ENCODE results near the gene C2orf81.
"Not testable (repeated sequence)": the region's sequence is repeated elsewhere in the genome, so short reads cannot be mapped to it uniquely, and the experiment has no call there.

The C2orf81 gene

GRCh38 chr2:74423231-74424095 is 2.0 kb upstream of the C2orf81 start:
- no peak for DNase-seq (ENCODE audit: low spot score)

- not testable (repeated sequence) for DNase-seq (ENCODE audit: low spot score)
Measured at GRCh38 chr2:74420443-74421103, 846 bp downstream of the C2orf81 start.

- no peak for DNase-seq (ENCODE audit: low spot score)
Measured at GRCh38 chr2:74420006-74420405, 1.4 kb downstream of the C2orf81 start.

- DNase-seq (ENCODE audit: low spot score): no peak
Measured at GRCh38 chr2:74419345-74419744, 2.1 kb downstream of the C2orf81 start.

GRCh38 chr2:74418312-74418711 is 3.1 kb downstream of the C2orf81 start:
- DNase-seq (ENCODE audit: low spot score): no peak

GRCh38 chr2:74417763-74418162 is 3.7 kb downstream of the C2orf81 start:
- DNase-seq (ENCODE audit: low spot score): no peak

GRCh38 chr2:74417197-74417596 is 4.2 kb downstream of the C2orf81 start:
- no peak for DNase-seq (ENCODE audit: low spot score)

- no peak for DNase-seq (ENCODE audit: low spot score)
Measured at GRCh38 chr2:74416778-74417177, 4.6 kb downstream of the C2orf81 start.

- no peak for DNase-seq (ENCODE audit: low spot score)
Measured at GRCh38 chr2:74415762-74416395, 5.5 kb downstream of the C2orf81 start.

GRCh38 chr2:74414881-74415761 is 6.3 kb downstream of the C2orf81 start:
- DNase-seq (ENCODE audit: low spot score): no peak

- DNase-seq (ENCODE audit: low spot score): no peak
Measured at GRCh38 chr2:74414441-74414840, 7.0 kb downstream of the C2orf81 start.

GRCh38 chr2:74413001-74413698 is 8.3 kb downstream of the C2orf81 start:
- no peak for DNase-seq (ENCODE audit: low spot score)

- no peak for DNase-seq (ENCODE audit: low spot score)
Measured at GRCh38 chr2:74407682-74408081, 13.7 kb downstream of the C2orf81 start.

GRCh38 chr2:74406035-74406434 is 15.4 kb downstream of the C2orf81 start:
- DNase-seq (ENCODE audit: low spot score): no peak

- DNase-seq (ENCODE audit: low spot score): no peak
Measured at GRCh38 chr2:74401891-74402290, 19.5 kb downstream of the C2orf81 start.

- peak; percentile 37 for DNase-seq (ENCODE audit: low spot score)
Measured at GRCh38 chr2:74399785-74400184, 21.6 kb downstream of the C2orf81 start.

GRCh38 chr2:74396149-74396548 is 25.3 kb downstream of the C2orf81 start:
- no peak for DNase-seq (ENCODE audit: low spot score)

GRCh38 chr2:74393525-74393924 is 27.9 kb downstream of the C2orf81 start:
- DNase-seq (ENCODE audit: low spot score): no peak

- no peak for DNase-seq (ENCODE audit: low spot score)
Measured at GRCh38 chr2:74392449-74392743, 29.0 kb downstream of the C2orf81 start.

GRCh38 chr2:74391580-74392448 is 29.6 kb downstream of the C2orf81 start:
- peak; percentile 63 for DNase-seq (ENCODE audit: low spot score)

GRCh38 chr2:74391209-74391579 is 30.2 kb downstream of the C2orf81 start:
- DNase-seq (ENCODE audit: low spot score): no peak
